H1 (cell line): Measurements from ENCODE around the gene TPRN. TPM values are rescaled to one million over a fixed set of nuclear protein-coding genes. Genes with fewer than 3 reads are reported as not detected.

Experiments used
- CTCF ChIA-PET: fragments of 300-600 bp; sonication (Branson Sonifier 250); formaldehyde crosslinking; loops from one replicate; lab custom pipeline; 2021; ENCODE audit not compliant: partially characterized antibody; lab: Charles Lee
- POLR2A ChIA-PET: fragments of 300-600 bp; sonication (Branson Sonifier 250); formaldehyde crosslinking; loops from one replicate; lab custom pipeline; 2021; ENCODE audit warnings: inconsistent platforms; ENCODE audit not compliant: partially characterized antibody; lab: Charles Lee
- DNase-seq, 2 experiments: peaks; one replicate each; pipeline versions ENCODE4 v3.0.0 to v3.0.0-alpha.2; 2010 to 2022; ENCODE audit warnings: low spot score in 2 of 2, low read depth in 1 of 2, mixed read lengths in 1 of 2
- FAIRE-seq: peaks from 2 replicates; lab custom pipeline; 2011; peaks lifted over from hg19 to GRCh38; lab: Jason Lieb, UNC
- H2AFZ ChIP-seq: 2 replicates; pipeline ENCODE4 v1.8.1; 2012; ENCODE audit warnings: low read length, inconsistent platforms
- H2AK5ac ChIP-seq: 2 replicates; pipeline ENCODE4 v1.6.1; 2013; ENCODE audit warnings: low read depth, low read length
- H2BK120ac ChIP-seq: replicated peaks from 2 replicates; pipeline ENCODE3; 2013; ENCODE audit warnings: low read depth, low read length, inconsistent platforms
- H2BK12ac ChIP-seq: 2 replicates; pipeline ENCODE4 v1.6.1; 2013; ENCODE audit warnings: low read depth, low read length
- H2BK15ac ChIP-seq: 2 replicates; pipeline ENCODE4 v1.6.1; 2013; ENCODE audit warnings: low read length
- H2BK20ac ChIP-seq: 2 replicates; pipeline ENCODE4 v1.6.1; 2013; ENCODE audit warnings: low read length
- H2BK5ac ChIP-seq: 2 replicates; pipeline ENCODE4 v1.6.1; 2013; ENCODE audit warnings: low read depth, low read length
- H3K14ac ChIP-seq: 2 replicates; pipeline ENCODE4 v1.6.1; 2013; ENCODE audit warnings: inconsistent platforms; ENCODE audit not compliant: insufficient read length
- H3K18ac ChIP-seq: 2 replicates; pipeline ENCODE4 v1.6.1; 2013; ENCODE audit warnings: low read length; ENCODE audit errors: extremely low read depth
- H3K23ac ChIP-seq: 2 replicates; pipeline ENCODE4 v1.6.1; 2013; ENCODE audit warnings: inconsistent platforms; ENCODE audit not compliant: insufficient read length
- H3K23me2 ChIP-seq: 2 replicates; pipeline ENCODE4 v1.6.1; 2013; ENCODE audit warnings: low read depth, low read length
- H3K27ac ChIP-seq: 2 replicates; pipeline ENCODE4 v1.6.1; 2011; ENCODE audit warnings: low read depth, low read length, inconsistent platforms
- H3K27me3 ChIP-seq, 4 experiments: replicated peaks in 1 of 4; 1 replicate in 1 of 4; 2 replicates in 3 of 4; pipeline versions ENCODE4 v1.6.1 to v1.8.1; 2011 to 2013; ENCODE audit warnings: low read length in 3 of 4, mild to moderate bottlenecking in 3 of 4, inconsistent platforms in 2 of 4, mixed read lengths in 2 of 4, moderate library complexity in 1 of 4; ENCODE audit not compliant: control insufficient read depth in 3 of 4, insufficient read depth in 3 of 4; ENCODE audit errors: extremely low read depth in 1 of 4
- H3K36me3 ChIP-seq, 4 experiments: 2 replicates each; pipeline versions ENCODE4 v1.6.1 to v1.8.1; 2011 to 2013; ENCODE audit warnings: mild to moderate bottlenecking in 4 of 4, low read length in 3 of 4, moderate library complexity in 2 of 4, control low read depth in 1 of 4, inconsistent platforms in 1 of 4; ENCODE audit not compliant: insufficient read depth in 4 of 4, control insufficient read depth in 2 of 4
- H3K4ac ChIP-seq: replicated peaks from 2 replicates; pipeline ENCODE3; 2013; ENCODE audit warnings: low read length, low read depth, mixed read lengths, inconsistent platforms; ENCODE audit not compliant: insufficient read length
- H3K4me1 ChIP-seq, 4 experiments: replicated peaks in 1 of 4; 1 replicate in 1 of 4; 2 replicates in 3 of 4; pipeline versions ENCODE4 v1.6.1 to v1.8.1; 2011 to 2013; ENCODE audit warnings: low read length in 3 of 4, inconsistent platforms in 2 of 4, mixed read lengths in 1 of 4; ENCODE audit not compliant: insufficient read depth in 4 of 4, control insufficient read depth in 3 of 4
- H3K4me2 ChIP-seq, 2 experiments: 2 replicates each; pipeline versions ENCODE4 v1.6.1 to v1.8.1; 2011 to 2013; ENCODE audit warnings: low read depth in 2 of 2, low read length in 2 of 2, control low read depth in 1 of 2, inconsistent platforms in 1 of 2, mild to moderate bottlenecking in 1 of 2; ENCODE audit not compliant: insufficient read depth in 1 of 2
- H3K4me3 ChIP-seq, 4 experiments: fragments of 200-600, 300-600 bp in 1 of 4; sonication (generic), shearing (Covaris generic), sonication (Bioruptor Twin) in 1 of 4; 2 replicates each; pipeline versions ENCODE4 v1.5.1 to v1.8.1; 2011 to 2016; ENCODE audit warnings: low read length in 4 of 4, low read depth in 3 of 4, control low read depth in 2 of 4, inconsistent platforms in 2 of 4, mild to moderate bottlenecking in 2 of 4, mixed read lengths in 1 of 4, moderate library complexity in 1 of 4; ENCODE audit not compliant: insufficient read depth in 2 of 4; ENCODE audit errors: extremely low read depth in 1 of 4
- H3K56ac ChIP-seq: replicated peaks from 2 replicates; pipeline ENCODE3; 2013; ENCODE audit warnings: low read depth, mild to moderate bottlenecking, mixed read lengths, low read length, inconsistent platforms; ENCODE audit not compliant: insufficient read length
- H3K79me1 ChIP-seq: 2 replicates; pipeline ENCODE4 v1.6.1; 2013; ENCODE audit warnings: low read depth, low read length, control low read depth
- H3K79me2 ChIP-seq, 2 experiments: 2 replicates each; pipeline versions ENCODE4 v1.6.1 to v1.8.1; 2012 to 2013; ENCODE audit warnings: low read length in 2 of 2, mild to moderate bottlenecking in 2 of 2, inconsistent platforms in 1 of 2; ENCODE audit not compliant: insufficient read depth in 2 of 2, control insufficient read depth in 1 of 2
- H3K9ac ChIP-seq, 4 experiments: replicated peaks in 1 of 4; 1 replicate in 1 of 4; 2 replicates in 3 of 4; pipeline versions ENCODE4 v1.6.1 to v1.8.1; 2011 to 2013; ENCODE audit warnings: low read depth in 3 of 4, low read length in 3 of 4, control low read depth in 2 of 4, mild to moderate bottlenecking in 2 of 4, moderate library complexity in 2 of 4, inconsistent platforms in 1 of 4; ENCODE audit errors: extremely low read depth in 1 of 4
- H3K9me3 ChIP-seq, 2 experiments: 2 replicates each; pipeline versions ENCODE4 v1.6.1 to v1.8.1; 2012 to 2013; ENCODE audit warnings: mild to moderate bottlenecking in 2 of 2, moderate library complexity in 2 of 2, control low read depth in 1 of 2, inconsistent platforms in 1 of 2, low read depth in 1 of 2, low read length in 1 of 2, mixed read lengths in 1 of 2; ENCODE audit not compliant: insufficient read depth in 2 of 2
- H4K20me1 ChIP-seq, 2 experiments: replicated peaks in 1 of 2; 2 replicates each; pipeline versions ENCODE3 to v1.8.1; 2011 to 2013; ENCODE audit warnings: inconsistent platforms in 2 of 2, low read length in 2 of 2, mild to moderate bottlenecking in 1 of 2; ENCODE audit not compliant: insufficient read depth in 2 of 2, control insufficient read depth in 1 of 2
- H4K5ac ChIP-seq: 2 replicates; pipeline ENCODE4 v1.6.1; 2013; ENCODE audit warnings: low read length, low read depth, mixed read lengths, inconsistent platforms; ENCODE audit not compliant: insufficient read length
- H4K8ac ChIP-seq: 2 replicates; pipeline ENCODE4 v1.8.0; 2013; ENCODE audit warnings: mild to moderate bottlenecking, moderate library complexity, low read length, inconsistent platforms; ENCODE audit not compliant: insufficient read depth; ENCODE audit errors: extremely low read depth
- H4K91ac ChIP-seq: replicated peaks from 2 replicates; pipeline ENCODE3; 2013; ENCODE audit warnings: low read length, mixed read lengths, inconsistent platforms; ENCODE audit not compliant: insufficient read length
- EP300 ChIP-seq, 2 experiments: IDR thresholded peaks; 1 replicate in 1 of 2; 2 replicates in 1 of 2; pipeline ENCODE4 v1.6.1; 2011 to 2012; ENCODE audit warnings: low read depth in 2 of 2, low read length in 2 of 2, mild to moderate bottlenecking in 2 of 2, borderline replicate concordance in 1 of 2, inconsistent platforms in 1 of 2, moderate library complexity in 1 of 2
- TAF1 ChIP-seq: IDR thresholded peaks from 2 replicates; pipeline ENCODE4 v1.6.1; 2011; ENCODE audit warnings: mild to moderate bottlenecking, low read depth, low read length
- WGBS, 2 experiments: shearing (Covaris generic) in 1 of 2; methylation state at CpG; one replicate each; pipeline versions ENCODE4 v1.1.6 to v1.1.7; 2013 to 2015; ENCODE audit warnings: low lambda C conversion rate in 2 of 2, mixed read lengths in 2 of 2, inconsistent platforms in 1 of 2, low coverage in 1 of 2, missing lambda C conversion rate in 1 of 2; ENCODE audit not compliant: insufficient replicate concordance in 2 of 2, insufficient coverage in 1 of 2, insufficient read length in 1 of 2; ENCODE audit errors: extremely low coverage in 1 of 2, missing lambda C conversion rate in 1 of 2; 5-methylcytosine and 5-hydroxymethylcytosine counted together
- polyA plus RNA-seq, 7 experiments: library from polyadenylated mRNA; depleted of rRNA in 3 of 7; stranded (reverse) in 5 of 7; unstranded in 2 of 7; fragments of >200 nt in 5 of 7; fragments of 200-250 nt in 2 of 7; gene quantifications; 1 replicate in 5 of 7; 2 replicates in 1 of 7; 4 replicates in 1 of 7; pipeline versions ENCODE4 v1.2.1 to v1.2.3, GENCODE V29; 2011 to 2013; ENCODE audit warnings: missing spikeins in 2 of 7, mixed read lengths in 2 of 7
- total RNA-seq: library from RNA; stranded (reverse); fragmentation: NEBNext Ultra II Directional; extraction: Animal tissue kit (Norgen Biotek cat#: 25700); gene quantifications from 2 replicates; pipeline ENCODE4 v1.2.1, GENCODE V29; 2021

Gene TPRN
- total and polyA plus RNA-seq, 2 of the 8 experiments (the other 6 are each of a cell fraction or from before 2014, with no cell fraction given): 9.7 to 23.2 TPM

DNA sequence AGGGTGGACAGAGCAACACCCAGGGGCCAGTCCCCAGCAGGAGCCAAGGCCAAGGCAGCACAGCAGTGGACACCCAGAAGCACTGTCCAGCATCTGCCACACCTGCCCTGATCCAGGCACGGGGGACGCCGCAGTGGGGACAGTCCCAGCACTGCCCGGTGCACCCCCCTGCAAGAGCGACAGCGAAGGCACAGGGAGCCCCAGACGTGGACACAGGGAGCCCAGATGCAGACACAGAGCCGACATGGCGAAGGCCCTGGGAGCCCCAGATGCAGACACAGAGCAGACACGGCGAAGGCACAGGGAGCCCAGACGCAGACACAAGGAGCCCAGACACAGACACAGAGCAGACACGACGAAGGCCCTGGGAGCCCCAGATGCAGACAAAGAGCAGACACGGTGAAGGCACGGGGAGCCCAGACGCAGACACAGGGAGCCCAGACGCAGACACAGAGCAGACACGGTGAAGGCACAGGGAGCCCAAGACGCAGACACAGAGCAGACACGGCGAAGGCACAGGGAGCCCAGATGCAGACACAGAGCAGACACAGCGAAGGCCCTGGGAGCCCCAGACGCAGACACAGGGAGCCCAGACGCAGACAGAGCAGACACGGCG lies 16.5 kb downstream of the TPRN start:
- no peak for DNase-seq
- no peak overlapping the region for H3K23ac ChIP-seq
- no peak overlapping the region for H3K18ac ChIP-seq
- peaks cover 0 to 10% (median 3%) of the 10 kb centered on the region in 4 experiments; a peak in 3 of 7 replicates for H3K4me1 ChIP-seq
- H3K56ac ChIP-seq: no peak overlapping the region
- no peak overlapping the region for H3K4me2 ChIP-seq
- no peak overlapping the region for H2BK12ac ChIP-seq
- no peak overlapping the region for H3K27ac ChIP-seq
- no peak overlapping the region for H2BK5ac ChIP-seq
- ChIA-PET POLR2A (interaction anchor here (0.6 to 0.9 kb wide), 2 partner anchors 9 to 226 kb away, joined by 3 to 4 read pairs; no protein-coding TSS in a partner anchor), CTCF (no interaction called here)
- H3K79me2 ChIP-seq: peaks cover 0 to 20% of the 10 kb centered on the region in 2 experiments; a peak in 2 of 4 replicates
- H3K14ac ChIP-seq: no peak overlapping the region
- WGBS, 2 experiments: 93% methylated on average over 27 of the region's 27 CpGs; no CpG with 5 or more reads in 1 of the 2 experiments
- H3K36me3 ChIP-seq: peaks cover 0 to 40% (median 10%) of the 10 kb centered on the region in 4 experiments; a peak in 7 of 8 replicates
- H3K27me3 ChIP-seq: no peaks in the 10 kb centered on the region; a peak in 1 of 7 replicates
- no peak overlapping the region for H2AFZ ChIP-seq
- H3K9ac ChIP-seq: no peak overlapping the region
- no peaks in the 10 kb centered on the region for H3K9me3 ChIP-seq
- H4K5ac ChIP-seq: no peak overlapping the region
- H3K4me3 ChIP-seq: no peak overlapping the region
- H2BK15ac ChIP-seq: no peak overlapping the region
- peaks cover 5% of the 10 kb centered on the region; the same call in 1 of the 2 replicates for H3K23me2 ChIP-seq
- no peak overlapping the region for H4K8ac ChIP-seq
- no peak for FAIRE-seq
- no peak overlapping the region for H3K4ac ChIP-seq
- peaks cover 0 to 25% of the 10 kb centered on the region in 2 experiments for H4K20me1 ChIP-seq
- H2BK20ac ChIP-seq: no peak overlapping the region
- no peak overlapping the region for H2AK5ac ChIP-seq
- no peak overlapping the region for H2BK120ac ChIP-seq
- H3K79me1 ChIP-seq: peaks cover 3% of the 10 kb centered on the region
- H4K91ac ChIP-seq: no peak overlapping the region
- TF ChIP-seq EP300 (IDR thresholded peaks at IDR 0.05; ENCODE audit: borderline replicate concordance in 1 of 2, low read depth in 2 of 2, low read length in 2 of 2): no peak
- no peak for TF ChIP-seq TAF1
